RKO (cell line): ENCODE measurements around the gene NCAM1.

Experiments
- DNase-seq: peaks from one replicate; pipeline ENCODE4 v3.0.0-alpha.2; 2016; ENCODE audit warnings: low spot score

The NCAM1 gene

DNA sequence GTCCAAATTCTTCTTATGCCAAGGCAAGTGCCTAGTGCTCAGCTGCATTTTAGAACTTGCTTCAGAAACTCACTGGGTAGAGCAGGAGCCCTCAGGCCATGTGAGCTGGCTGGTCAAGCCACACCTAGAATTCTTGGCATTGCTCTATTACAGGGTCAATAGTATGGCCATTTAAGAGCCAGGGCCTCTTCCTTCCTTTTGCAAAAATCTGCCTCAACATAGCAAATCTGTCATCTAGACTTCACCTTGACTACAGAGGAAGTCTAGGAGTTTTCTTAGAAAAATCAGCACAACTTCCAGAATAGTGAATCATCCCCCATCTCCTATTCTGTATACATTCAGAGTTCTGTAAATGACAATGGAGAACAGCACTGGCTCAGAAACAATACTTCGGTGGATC lies 241.2 kb downstream of the NCAM1 start:
- DNase-seq = no peak

DNA sequence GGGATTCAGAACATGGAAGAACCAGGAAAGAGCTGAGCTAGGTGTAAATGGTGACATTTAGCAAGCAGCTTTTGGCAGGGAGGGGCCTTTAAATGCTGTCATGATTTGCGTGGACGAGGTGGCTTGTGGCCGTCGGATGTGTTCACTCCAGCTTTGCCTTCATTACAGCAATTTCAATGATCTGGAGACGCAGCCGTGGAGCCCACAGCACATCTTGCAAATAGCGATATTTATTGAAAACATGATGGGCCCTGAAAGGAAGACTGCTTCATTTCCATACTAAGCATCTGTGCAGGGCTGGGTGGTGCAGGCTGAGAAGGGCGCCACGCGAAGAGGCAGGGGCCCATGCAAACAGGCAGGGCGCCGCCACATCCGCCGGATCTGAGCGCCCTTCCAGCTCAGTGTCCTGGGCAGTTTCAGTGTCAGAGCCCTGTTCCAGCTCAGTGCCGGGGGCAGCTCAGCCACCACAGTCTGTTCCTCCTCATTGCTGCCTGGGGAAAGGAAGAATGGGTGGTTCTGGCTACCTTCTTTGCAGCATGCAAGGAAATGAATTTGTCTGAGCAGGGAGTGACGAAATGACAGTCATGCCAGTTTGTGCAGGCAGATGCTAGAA lies 242.0 kb downstream of the NCAM1 start:
- no peak for DNase-seq

GRCh38 chr11:113204280-113204679 lies 243.1 kb downstream of the NCAM1 start:
- no peak for DNase-seq

GRCh38 chr11:113213549-113213948 lies 252.3 kb downstream of the NCAM1 start:
- DNase-seq = no peak

DNA sequence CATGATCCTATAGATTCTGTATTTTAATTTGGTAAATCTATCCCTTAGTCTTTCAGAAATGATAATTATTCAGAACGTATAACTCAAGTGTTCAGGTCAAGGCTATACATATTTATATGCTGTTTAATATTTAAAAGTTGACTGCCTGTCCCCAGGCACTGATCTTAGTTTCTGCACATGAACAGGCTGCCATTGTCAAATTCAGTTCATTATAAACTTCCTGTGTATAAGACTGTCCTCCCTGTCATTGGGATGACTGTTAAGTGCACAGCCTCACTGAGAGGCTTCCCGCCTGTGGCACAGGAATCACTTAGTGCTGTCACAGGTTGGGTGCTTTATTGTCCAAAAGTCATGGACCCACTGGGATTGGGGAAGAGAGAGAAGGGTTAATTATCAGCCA lies 261.0 kb downstream of the NCAM1 start:
- no peak for DNase-seq

DNA sequence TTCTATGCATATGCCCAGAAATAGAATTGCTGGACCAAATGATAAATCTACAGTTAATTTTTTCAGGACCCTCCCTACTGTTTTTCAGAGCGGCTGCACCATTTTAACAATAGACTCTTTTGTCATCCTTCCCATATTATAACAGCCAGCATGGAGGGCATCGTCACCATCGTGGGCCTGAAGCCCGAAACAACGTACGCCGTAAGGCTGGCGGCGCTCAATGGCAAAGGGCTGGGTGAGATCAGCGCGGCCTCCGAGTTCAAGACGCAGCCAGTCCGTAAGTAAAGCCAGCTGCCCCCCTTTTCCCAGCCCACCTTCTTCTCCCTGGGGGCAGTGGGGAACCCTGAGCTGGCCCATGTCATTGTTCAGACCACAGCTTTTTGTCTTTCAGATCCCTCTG lies 273.7 kb downstream of the NCAM1 start:
- no peak for DNase-seq

GRCh38 chr11:113237261-113237660 lies 276.0 kb downstream of the NCAM1 start:
- no peak for DNase-seq

DNA sequence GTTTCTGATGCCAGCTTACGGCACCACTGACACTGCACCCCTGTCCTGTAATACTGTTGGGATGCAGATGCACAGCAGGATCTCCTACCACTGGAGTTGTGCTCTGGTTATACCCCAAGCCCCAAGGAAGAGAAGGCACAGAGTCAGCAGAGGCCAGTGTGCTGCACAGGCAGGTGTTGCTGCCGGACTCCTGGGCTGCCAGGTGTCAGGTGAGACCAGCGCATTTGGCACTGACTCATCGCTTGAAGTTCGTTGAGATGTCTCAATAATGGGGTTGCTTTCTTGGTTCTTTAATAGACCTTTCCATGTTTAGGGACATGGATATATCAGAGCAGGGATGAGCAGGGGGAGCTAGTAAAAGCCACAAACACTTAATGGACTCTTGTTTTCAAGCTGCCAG lies 277.5 kb downstream of the NCAM1 start:
- DNase-seq = no peak

DNA sequence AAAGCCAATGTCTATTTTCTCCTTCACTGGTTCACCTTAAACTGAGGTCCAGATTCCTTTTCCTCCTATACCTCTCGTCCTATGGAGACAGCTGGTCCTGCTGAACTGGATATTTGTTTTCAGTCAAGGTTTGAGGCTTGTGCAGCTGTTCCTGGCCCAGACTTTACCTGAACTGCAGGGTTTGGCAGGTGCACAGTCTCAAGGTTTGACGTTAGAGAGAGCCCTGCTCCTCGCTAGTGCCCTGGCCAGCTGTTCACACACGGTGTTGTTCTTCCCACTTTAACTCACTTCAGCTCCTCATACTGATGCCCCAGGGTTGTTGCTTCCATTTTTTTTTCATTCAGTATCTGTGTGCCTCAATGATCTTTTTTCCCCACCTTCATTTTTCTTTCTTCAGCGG lies 279.2 kb downstream of the NCAM1 start:
- DNase-seq = no peak

DNA sequence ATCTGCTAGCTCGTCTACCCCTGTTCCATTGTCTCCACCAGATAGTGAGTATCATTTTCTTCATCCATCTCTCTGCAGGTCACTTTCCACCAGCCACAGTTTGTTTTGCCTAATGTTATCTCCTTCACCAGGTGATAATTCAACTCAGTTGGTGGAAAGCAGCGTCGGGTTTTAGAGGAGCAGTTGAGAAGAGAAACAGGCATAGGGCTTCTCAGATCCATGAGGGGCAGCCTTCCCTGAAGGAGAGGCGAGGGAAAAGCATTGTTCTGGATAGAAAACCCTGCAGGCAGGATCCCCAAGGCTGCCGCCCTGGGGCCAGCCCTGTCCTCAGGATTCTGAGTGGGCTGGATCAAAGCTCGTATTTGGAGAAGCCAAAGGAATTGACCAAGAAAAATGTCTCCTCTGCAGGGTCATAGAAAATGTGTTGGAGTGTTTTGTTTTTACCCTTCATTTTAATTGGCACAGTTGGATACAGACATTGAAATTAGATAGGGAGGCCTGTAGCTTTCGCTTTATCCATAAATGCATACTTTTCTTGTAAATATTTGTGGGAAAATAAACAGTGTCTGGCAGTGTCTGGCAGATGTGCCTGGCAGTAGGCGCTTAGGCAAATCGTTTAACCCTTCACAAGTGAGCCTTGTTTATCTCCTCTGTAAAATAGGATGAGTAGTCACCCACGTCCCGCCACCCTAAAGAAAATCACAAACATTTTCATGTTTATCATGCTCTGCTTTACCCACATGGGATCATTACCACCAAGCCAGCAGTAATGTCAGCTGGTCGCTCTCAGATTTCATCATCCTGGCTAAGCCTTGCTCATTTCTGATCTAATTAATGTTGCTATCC lies 279.8 kb downstream of the NCAM1 start:
- no peak for DNase-seq

DNA sequence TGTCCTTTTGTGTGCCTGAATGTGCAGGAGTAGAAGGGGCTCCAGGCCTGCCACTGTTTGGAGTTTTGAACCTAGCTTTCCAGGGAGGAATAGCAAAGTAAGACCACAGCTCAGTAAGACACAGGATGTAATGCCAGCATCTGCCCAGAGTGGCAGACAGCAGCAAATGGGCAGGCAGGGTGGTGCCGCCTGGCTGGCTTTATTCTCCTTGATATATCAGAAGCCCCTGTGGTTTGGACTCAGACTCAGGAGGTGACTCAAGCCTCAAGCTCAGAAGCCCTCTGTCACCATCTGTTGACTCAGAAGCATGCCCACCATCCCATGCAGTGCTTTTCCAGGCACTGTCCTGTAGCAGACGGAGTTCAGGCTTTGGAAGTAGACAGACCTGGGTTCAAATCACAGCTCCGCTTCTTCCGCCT lies 280.4 kb downstream of the NCAM1 start:
- no peak for DNase-seq

DNA sequence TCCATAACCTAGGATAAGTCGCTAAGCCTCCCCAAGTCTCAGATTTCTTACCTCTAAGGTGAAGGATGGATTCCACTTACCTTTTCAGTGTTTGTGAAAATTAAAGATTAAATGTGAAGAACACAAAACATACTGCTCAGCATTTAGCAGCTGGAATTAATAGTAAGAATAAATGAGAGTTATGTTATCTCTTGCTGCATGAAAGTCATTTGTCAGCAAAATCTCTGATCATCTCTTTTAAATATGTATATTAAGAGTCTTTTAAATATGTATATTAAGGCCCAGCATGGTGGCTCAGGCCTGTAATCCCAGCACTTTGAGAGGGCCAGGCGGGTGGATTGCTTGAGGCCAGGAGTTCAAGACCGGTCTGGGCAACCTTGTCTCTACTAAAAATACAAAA lies 280.8 kb downstream of the NCAM1 start:
- DNase-seq = no peak

DNA sequence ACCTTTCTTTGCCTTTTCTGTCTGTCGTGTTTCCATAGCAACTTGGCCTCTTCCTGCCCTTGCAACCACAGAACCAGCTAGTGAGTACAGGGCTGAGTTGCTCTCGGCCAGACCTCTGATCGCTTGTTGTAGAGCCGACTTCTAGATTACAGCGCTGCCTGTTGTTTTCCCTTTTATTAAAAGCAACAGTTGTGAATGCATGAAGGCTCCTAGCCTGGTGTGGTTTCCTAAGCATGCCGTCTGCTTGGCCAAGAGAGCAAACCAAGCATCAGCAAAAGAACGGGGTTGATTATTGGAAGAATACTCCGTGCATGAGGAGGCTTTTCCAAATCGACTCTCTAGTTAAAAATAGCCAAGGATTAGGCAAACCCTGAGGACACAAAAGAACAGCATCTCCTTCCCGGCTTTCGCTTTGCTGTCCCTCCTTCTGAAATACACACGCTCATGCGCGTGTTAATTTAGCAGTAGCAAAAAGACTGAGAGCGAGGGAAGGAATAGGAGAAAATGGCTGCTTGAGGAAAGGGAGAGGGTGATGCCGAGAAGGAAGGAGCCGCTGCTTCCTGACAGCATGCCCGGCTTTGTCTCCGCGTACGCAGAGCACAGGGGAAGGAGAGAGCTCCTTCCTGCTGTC lies 281.7 kb downstream of the NCAM1 start:
- no peak for DNase-seq

GRCh38 chr11:113243696-113244095 lies 282.5 kb downstream of the NCAM1 start:
- no peak for DNase-seq

GRCh38 chr11:113245216-113245615 lies 284.0 kb downstream of the NCAM1 start:
- DNase-seq = no peak

GRCh38 chr11:113247221-113247620 lies 286.0 kb downstream of the NCAM1 start:
- DNase-seq = no peak

- no peak for DNase-seq
Observed at GRCh38 chr11:113247966-113248365, 286.7 kb downstream of the NCAM1 start.

GRCh38 chr11:113248702-113249490 lies 287.7 kb downstream of the NCAM1 start:
- DNase-seq = no peak

DNA sequence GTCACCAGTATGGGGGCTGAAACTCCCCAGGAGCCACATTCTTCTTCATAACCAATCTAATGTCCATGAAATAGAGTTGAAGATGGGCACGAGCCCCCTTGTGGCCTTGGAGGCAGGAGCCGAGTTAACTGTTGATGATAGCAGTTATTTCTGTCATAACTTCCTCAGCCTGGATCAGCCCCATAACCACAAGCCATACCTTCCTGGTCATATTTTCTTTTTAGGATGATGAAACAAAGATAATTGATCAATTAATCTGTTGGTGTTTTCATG lies 288.2 kb downstream of the NCAM1 start:
- DNase-seq = no peak

DNA sequence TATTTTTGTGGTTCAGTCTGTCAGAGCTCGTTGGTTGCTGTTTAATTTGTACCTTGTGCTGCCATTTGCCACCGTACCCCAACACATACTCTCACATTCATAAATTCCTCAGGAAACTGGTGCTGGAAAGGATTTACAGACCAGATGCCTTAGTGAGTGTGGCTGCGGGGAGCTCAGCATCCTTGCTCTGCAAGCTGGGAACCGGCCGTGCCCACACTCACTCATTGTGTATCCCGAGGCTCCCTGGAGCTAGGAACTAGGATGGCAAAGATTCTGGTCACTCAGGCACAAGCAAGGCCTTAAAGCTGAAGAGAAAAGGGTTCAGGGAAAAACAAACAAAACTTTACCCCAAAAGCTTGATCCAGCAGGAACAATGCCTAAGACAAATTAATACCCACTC lies 288.6 kb downstream of the NCAM1 start:
- DNase-seq = no peak

- DNase-seq = no peak
Observed at GRCh38 chr11:113251281-113251680, 290.1 kb downstream of the NCAM1 start.

DNA sequence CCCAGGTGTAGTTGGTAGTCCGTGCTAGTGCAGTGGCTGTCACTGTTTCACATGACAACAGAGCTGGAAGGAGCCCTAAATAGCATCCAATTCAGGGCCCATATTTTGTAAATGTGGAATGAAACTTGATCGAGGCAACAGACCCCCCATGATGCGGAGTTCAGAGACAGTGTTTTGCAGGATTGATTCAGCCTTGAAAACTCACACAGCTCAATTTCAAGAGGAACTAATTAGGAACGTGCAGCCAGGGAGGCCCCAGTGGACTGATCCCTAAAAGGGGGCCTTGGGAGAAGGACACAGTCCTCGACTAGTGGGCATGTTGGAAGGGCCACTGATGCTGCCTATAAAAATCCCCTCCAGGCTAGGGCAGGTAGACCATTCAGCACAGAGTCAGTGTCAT lies 292.2 kb downstream of the NCAM1 start:
- no peak for DNase-seq

DNA sequence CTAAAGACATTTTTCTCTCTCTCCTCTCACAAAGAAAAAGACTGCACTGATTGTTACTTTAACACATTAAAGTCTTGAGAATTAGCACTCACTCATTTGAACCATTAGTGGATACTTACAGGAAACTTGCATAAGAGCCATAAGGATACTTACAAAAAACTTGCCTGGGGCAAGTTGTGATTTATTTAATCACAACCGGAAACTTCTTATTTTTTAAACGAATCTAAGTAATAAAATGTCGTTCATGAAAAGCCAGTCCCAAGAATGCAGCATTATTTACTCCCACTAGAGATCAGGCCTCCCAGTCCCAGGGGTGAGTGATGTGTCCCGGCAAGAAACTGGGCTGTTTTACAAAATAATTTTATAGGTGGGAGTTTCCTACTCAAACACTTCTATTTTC lies 293.9 kb downstream of the NCAM1 start:
- DNase-seq = no peak
